Embryonic facial prominence (tissue), 1 donor: ENCODE data around the gene TET3.

Experiments used
- DNase-seq: peaks from one replicate; pipeline ENCODE4 v3.0.0-alpha.2; 2016; ENCODE audit errors: extremely low spot score

Gene TET3

DNA sequence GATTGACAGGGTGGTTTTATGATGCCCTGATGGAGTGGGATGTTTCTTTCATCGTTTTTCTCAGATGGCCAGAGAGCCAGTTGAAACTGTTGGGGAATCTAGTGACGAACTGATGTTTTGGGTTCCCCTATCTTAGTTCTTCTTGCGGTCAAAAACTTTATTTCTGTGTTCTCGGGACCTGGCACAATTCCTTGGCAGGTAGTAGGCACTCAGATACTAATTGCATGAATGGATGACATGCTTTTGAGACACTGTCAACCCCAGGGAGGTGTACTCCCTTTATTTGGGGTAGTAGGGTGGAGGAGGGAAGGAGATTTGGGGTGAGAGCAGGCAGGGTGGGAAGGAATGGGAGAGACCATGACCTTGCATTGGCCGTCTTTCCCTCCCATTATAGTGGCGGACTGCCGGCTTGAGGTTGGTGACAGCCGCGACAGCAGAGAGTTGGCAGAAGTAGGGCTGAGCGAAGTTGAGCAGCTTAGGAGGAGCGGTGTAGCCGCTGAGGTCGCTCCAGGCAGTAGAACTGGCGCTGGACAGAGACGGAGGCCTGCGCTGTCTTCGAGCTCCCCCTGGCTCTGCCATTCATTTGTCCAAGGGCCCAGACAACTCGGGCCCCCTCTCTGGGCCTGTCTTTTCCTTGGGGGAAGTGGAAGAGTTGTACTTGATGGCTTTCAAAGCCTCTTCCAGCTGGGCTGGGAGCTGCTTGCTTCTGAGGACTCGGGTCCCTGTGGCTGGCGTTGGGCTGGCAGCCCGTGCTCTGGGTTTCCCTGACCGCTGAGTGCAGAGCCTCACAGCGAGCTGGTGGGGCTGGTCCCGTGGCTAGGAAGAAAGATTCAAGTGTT lies 2.6 kb downstream of the TET3 start:
- DNase-seq: no peak

DNA sequence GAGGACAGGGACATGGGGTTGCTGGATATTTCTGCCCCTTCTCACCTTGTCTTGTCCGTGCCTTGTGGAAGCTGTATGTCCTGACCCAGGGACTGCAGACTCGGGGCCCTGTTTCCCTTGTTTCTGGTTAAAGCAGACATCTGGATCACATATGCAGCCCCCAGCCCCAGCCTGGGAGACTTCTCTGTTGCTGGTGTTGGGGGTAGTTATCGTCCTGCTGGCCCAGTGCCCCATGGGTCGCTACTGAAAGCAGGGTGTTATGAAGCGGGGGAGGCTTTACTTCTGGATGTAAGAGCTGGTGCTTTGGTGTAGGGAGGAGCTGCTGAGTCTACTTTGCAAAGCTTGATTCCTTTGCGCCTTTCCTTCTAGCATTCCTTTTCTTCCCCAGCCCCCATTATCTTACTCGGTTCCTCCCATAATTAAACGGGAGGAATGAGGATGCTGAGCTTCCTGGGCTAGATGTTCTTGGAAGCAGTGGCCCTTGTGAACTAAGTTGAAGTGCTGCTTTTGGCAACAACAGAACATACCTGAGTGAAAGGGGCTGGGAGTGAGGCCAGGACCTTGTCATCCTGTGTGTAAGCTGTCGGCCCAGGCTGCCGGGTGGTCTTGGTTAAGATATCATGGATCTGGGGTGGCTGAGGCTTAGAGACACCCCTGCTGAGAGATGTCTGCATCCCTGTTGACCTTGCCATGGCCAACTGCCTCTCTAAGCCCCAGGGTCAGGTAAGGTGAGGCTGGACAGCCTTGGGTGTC lies 3.4 kb downstream of the TET3 start:
- no peak for DNase-seq

DNA sequence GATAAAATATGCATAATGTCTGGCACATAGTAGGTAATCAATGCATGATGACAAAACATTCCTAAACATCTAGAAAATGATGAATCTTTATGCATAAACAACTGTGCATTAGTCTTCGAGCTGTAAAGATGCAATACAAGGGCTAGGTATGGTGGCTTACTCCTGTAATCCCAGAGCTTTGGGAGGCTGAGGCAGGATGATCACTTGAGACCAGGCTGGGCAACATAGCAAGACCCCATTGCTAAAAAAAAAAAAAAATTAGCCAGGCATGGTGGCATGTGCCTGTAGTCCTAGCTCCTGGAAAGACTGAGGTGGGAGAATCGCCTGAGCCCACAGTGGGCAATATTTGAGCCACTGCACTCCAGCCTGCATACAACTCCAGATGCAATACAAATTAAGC lies 5.3 kb downstream of the TET3 start:
- DNase-seq: no peak

DNA sequence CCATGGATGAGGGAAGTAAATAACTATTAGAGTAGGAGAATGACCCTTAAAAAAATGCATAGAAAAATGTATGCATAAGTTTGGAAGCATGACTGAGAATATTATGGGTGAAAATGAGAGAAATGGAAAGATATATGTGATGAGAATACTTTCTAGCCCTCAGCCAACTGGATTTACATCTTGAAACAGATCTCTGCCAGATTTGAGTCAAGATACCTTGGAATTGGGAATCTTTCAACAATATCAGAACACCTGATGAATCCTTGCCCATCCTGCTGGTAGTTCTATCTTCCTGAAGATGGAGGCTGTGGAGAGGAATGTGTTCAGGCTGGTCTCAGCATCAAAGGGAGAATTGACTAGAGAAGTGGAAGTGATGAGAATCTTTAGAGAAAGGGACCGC lies 5.8 kb downstream of the TET3 start:
- DNase-seq: no peak

DNA sequence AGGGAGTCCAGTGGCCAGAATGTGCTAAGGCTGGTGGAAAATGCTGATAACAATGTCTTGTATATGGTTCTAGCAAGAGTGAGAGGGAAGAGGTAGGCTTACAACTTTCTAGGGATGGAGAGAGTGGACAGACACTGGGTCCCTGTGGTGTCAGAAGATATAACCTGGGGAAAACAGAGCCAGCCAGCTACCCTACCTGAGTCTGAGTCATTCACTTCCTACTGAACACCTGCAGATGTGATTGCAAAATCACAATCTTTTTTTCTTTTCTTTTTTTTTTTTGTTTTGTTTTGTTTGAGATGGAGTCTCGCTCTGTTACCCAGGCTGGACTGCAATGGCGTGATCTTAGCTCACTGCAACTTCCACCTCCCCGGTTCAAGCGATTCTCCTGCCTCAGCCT lies 7.3 kb downstream of the TET3 start:
- no peak for DNase-seq

DNA sequence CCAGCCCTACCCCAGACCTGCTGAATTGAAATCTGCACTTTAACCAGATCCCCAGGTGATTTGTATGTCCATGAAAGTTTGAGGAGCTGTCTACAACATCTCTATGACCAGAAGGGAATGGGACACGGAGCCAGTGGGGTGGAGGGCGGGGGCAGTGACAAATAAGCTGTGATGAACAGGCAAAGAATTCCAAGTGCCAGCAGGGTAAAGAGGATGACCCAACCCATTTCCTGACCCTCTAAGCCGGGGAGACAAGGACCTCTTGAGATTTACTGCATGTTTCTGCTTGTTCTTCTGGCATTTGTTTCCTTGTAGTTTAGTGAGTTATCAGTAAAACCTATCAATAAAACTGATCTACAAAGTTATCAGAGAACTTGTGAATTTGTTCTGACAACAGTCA lies 8.7 kb downstream of the TET3 start:
- no peak for DNase-seq

DNA sequence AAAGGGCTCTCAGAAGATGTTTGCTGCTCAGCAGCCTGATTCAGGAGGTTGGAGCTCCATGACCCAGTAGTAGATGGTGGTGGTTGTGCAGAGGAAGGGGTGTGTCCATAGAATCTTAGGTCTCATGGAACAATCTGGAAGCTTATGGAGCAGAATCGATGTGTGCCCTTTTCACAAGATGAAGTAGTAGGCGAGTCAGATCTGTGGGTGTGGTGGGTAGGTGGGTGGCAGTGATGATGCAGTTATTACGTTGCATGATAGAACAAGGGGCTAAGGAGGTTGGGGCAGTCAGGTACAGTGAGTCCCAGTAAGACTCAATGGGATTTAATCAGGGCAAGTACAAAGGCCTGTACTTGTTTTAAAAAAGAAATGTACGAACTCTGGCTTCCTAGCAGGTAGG lies 9.1 kb downstream of the TET3 start:
- no peak for DNase-seq

DNA sequence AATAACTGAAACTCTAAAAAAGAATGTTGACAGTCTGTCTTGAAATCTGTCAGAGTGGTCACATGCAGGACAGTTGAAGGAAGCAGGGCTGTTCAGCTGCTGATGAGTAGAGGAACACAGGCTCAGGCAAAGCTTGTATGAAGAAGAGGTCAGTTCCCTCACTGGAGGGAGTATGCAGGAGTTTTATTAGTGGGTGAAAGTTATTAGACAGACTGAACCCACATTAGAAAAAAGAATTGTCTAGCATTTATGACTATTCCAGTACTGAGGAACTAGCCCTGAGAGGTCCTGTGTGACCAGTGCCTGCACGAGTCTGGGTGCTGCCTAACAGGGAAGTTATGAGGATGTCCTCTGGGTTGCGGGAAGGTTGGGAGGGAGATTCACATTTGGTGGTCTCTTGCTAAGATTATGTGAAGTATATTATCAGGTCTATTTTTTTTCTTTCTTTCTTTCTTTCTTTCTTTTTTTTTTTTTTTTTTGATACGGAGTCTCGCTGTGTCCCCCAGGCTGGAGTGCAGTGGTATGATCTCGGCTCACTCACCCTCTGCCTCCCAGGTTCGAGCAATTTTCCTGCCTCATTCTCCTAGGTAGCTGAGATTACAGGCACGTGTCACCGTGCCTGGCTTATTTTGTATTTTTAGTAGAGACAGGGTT lies 9.6 kb downstream of the TET3 start:
- no peak for DNase-seq

DNA sequence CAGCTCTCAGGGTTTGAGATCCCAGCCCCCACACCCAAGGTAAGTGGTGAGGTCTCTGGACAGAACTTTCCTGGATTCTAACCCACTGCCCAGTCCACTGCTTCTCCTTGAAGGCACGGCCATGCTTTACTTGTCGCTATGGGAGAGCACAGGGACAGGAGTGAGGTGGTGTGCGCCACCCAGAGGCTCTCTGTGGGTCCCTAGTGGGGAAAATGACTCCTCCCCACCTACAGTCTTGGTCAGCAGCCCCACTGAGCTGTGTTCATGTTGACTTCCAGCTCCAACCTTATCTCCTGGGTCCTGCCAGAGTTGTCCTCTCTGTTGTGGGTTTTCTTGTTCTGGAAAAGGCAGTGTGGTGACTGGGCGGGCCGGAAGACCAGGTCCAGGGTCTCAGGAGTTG lies 11.1 kb downstream of the TET3 start:
- no peak for DNase-seq

DNA sequence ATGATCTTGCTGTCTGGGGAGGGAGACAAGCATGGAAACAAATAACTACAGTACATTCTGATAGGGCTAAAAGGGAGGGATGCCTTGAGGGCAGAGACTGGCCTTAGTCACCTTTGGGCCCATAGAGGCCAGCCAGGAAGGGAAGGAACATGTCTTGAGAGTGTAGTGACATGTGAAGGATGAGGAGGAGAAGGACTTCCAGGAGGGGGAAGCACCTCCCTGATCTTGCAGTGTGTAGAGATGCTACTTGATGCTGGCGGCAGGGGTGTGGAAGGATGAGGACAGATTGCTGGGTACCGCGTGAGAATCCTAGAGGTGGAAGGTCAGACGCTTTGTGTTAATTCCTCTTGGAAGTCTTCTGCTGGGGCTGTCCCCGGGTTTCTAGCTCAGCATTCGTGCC lies 13.1 kb downstream of the TET3 start:
- DNase-seq: no peak

DNA sequence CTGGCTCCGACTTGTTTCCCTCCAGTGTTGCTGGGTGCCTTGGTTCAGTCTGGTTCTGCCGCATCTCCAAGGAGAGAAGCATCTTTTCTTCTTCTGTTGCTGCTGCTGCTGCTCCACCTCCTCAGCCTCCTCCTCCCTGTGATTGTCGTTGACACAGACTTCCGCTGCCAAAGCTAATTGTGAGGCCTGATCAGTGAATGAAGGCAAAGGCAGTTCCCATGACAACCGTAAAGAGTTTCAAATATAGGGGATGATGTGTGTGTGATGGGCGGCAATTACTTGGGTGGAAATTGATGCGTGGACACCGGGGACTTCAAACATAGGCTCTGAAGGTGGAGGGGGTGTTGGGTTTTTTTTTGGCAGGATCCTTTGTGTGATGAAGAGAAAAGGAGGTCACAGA lies 13.7 kb downstream of the TET3 start:
- DNase-seq: no peak

DNA sequence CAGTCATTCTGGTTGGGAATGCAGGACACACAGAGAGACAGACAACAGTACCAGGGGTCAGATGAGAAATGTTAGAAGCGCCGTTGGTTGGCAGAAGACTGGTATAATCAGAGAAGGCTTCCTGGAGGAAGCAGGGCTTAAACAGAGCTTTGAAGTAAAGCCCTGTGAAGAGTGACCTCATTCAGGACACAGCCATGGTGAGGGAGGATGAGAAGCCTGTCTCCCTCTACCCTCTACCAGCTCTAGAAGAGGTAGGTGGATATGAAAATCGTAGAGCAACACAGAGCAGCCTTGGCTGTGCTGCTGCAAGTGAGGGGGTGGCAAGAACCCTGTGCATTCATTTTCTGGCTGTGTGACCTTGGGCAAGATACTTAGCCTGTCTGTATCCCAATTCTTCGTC lies 14.2 kb downstream of the TET3 start:
- no peak for DNase-seq

DNA sequence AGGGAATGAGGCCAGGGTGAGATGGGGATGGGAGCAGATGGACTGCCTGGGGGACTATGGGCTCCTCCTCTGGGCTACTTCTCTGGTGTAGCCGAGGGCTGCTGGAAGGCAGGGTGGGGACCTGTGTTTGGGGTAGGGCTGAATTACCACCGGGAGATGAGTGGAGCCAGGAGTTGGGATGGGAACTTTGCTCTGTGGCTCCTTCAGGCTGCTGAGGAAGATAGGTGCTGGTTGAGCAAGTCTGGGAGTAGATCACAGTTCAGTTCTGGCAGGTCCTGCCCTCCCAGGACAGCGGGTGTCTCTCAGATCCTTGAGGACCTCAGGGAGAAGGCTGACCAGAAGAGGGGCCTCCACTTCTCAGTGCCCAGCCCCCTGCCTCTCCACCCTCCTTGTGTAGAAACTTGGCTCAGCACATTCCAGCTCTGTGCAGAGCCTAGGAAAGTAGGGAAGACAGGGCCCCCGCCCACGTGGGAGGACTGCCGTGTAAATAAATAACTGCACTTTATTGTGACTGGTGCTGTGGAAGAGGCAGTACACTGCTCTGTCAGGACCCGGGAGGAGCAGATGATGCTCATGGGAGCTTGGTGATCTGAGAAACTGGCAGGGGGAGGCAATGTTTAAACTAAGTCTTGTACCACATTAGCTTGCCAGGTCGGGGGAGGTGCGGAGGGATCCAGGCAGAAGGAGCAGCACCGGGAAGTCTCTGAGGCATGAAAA lies 15.3 kb downstream of the TET3 start:
- DNase-seq: no peak

DNA sequence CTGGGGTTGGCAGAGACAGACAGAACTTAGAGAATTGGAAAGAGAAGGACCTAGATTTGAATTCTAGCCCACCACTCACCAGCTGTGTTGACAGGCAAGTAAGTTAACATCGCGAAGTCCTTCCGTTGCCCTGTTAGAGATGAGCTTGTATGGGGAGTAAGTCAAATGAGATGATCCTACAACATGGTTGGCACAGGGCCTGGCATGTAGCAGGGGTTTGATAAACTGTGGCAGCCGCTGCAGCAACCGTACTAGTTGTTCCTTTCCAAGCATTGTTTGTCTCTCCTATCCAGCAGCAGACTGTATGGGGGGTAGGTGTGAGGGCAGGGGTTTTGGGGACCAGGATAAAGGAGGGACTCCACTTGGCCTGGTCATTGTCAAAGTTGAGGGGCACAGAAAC lies 16.0 kb downstream of the TET3 start:
- DNase-seq: no peak

DNA sequence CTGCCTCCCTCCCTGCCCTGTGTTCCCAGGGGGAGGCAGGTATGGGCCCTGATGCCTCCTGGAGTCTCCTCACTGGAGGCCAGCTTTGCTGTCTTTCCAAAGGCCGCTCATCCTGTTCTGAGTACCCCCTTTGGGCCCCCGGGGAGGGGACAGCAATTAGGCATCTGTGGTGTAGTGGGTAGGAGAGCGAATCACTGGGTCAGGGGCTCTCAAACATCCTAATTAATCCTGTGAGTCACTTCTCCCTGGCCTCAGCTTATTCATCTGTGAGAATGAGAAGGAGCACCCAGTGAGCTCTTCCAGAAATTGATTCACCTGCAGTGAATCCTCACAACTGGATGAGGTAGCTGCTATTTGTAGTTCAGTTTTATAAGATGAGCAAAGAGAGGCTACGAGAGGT lies 16.4 kb downstream of the TET3 start:
- DNase-seq: no peak

DNA sequence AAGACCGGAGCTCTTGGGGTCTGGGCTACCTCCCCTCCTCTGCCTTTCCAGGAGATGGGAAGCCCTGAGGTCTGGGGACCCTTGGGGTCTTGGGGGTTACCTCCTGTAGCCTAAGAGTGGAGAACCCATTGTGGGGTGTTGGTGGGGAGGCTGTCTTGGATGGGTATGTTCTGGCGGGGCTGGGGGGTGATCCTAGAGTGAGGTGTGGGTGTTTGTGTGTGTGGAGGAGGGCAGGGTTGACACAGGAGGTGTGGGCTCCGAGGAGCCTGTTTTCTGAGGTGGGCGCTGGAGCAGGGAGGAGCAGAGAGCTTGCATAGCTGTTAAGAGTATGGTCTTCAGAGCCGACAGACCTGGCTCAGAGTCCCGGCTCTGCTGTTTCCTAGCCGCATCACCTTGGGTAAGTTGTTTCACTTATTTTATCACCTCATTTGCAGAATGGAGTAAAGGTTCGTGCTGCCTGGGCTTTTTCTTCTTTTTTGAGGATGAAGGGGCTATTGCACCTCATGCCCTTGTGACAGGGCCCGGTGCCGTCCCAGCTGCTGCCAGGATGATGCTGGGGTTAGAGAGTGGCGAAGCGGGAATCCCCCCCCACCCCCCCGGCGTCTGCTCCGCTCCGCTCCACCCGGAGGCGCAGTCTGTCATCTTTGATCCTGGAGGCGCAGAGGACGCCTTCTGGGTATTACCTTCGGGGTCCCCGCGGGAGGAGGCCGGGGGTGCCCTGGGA lies 17.2 kb downstream of the TET3 start:
- no peak for DNase-seq

DNA sequence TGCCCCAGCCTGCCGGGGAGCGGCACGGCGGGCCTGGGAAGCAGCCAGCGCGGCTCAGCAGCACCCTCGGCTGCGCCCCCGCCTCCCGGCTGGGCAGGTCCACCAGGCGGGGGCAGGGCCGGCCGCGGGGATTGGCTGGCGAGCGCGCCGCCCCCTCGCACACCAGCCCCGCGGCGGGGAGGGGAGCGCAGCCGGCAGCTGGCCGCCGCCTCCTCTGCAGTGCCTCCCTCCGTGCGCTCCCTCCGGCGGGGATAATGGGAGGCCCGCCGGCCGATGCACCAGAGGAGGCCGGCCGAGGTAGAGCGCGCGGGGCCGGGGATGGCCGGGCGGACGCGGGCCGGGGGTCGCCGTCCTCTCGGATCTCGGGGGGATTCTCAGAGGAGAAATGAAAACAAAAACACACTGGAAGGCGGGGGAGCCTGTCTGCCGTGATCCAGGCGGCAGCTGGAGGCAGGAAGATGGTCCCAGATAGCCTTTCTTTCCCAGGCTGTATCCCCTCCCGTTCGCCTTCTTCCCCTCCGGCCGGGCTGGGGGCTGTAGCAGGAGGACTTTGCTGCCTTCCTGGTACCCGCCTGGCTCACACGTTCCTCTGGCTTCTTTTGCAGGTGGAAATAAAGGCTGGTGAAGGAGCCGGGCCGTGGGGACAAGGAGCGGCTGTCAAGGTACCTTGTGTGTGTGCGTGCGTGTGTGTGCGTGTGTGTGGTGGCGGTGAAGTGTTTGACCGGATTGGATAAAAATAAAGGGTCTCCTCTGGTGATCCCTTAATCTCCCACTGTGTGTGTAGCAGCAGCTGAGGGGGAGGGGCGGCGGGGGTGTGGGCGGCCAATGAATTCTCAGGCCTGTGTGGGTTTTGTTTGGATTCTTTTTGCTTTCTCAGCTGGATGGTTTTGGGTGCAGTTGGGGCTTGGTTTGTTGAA lies 18.1 kb downstream of the TET3 start:
- DNase-seq: no peak

DNA sequence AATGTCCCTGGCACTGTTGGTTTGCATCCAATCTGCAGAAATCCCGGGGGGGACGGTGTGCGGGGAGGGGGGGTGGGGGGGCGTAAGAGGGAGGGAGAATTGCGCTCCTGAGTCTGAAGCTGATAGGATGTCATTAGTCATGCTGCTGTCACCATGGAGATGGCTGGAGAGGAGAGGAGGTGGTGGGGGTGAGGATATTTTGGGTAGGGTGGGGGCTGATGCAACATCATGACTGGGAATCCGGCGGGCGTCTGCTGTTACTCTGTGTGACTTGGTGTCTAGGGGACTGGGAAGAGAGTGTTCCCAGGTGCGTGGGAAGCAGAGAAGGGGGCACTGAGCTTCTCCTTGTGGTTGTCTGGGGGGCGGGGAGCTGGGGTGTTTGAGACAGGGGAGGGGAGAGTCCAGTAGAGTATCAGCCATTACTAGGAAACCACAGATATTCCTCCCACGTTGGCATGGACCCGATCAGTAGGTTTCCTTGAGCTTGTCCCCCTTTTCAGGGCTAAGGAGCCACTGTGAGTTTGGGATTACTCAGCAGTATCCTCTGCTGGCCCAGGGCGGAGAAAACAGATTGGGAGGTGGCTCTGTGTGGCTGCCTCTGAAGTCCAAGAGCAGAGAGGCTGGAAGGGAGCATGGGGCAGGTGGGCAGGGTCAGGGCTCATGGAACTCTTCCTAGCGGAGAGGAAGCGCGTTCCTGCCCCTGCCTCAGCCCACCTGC lies 18.9 kb downstream of the TET3 start:
- DNase-seq: no peak

DNA sequence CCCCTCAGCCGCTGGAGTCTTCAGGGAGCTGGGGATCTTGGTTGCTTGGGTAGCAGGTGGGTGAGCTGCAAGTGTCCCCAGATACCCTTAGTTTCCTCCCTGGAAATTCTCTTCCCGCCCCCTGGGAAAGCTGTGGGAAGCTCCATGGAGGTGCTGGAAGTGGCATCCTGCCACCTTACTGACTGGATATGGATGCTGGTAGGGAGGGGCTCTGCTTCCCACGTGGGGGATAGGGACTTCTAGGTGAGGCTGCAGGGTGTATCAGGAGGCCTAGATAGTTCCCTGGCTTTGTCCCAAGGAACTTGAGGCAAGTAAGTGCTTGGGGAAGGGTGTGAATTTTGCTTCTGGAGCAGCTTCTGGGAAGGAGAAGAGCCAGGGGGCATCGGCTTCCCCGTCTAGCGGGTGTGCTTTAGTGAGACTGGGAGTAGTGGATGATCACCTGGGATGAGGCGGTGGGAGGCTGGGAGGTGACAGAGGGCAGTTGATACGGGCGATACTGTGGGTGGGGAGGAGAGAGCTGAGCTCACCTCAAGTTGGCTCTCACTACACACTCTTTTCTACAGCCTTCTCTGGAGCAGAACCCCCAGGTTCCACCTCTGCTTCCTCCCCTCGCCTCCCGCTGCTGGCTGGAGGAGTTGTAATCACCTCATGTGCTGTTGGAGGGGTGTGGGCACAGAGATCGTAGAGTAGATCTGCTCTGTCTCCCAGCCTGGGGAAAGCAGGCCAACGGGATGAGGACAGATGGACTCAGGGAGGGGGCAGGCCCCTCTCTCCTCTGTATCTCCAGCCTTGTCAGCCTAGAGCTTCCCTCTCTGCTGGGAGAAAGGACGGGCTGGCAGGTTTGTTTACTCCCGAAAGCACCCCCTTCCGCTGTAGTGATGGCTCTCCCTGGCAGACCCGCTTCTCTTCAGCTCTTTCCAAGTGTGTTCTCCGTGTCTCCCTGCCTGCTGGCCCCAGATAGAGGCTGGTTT lies 19.8 kb downstream of the TET3 start:
- DNase-seq: no peak
